Ammon's horn (tissue), 1 donor: Measurements from ENCODE around the gene OR11H12.
"Not testable (repeated sequence)": the region's sequence is repeated elsewhere in the genome, so short reads cannot be mapped to it uniquely, and the experiment has no call there.

Source experiments
- DNase-seq: peaks from one replicate; pipeline ENCODE4 v3.0.0-alpha.2; 2016; ENCODE audit warnings: low spot score

OR11H12 gene, protein sequence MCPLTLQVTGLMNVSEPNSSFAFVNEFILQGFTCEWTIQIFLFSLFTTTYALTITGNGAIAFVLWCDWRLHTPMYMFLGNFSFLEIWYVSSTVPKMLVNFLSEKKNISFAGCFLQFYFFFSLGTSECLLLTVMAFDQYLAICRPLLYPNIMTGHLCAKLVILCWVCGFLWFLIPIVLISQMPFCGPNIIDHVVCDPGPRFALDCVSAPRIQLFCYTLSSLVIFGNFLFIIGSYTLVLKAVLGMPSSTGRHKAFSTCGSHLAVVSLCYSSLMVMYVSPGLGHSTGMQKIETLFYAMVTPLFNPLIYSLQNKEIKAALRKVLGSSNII

DNA sequence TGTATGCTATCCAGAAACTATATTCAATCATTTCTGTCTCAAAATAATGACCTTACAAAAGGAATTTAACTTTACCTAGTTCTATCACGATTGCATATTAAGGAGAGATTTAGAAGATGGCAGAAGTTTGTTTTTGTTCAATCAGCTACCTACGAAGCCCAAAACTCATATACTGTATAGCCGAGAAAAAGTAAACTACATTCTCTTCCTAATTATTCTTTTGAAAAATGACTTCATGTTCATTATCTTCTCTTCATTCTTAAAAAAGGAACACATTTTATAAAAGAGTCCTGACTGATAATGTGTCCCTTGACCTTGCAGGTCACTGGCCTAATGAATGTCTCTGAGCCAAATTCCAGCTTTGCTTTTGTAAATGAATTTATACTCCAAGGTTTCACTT, at the start of gene OR11H12:
Gene OR11H12 (plus strand): TSS at position 301 of the 400 bp plus-strand sequence. CDS start 0 bp downstream, at position 301.
- not testable (repeated sequence) for DNase-seq

DNA sequence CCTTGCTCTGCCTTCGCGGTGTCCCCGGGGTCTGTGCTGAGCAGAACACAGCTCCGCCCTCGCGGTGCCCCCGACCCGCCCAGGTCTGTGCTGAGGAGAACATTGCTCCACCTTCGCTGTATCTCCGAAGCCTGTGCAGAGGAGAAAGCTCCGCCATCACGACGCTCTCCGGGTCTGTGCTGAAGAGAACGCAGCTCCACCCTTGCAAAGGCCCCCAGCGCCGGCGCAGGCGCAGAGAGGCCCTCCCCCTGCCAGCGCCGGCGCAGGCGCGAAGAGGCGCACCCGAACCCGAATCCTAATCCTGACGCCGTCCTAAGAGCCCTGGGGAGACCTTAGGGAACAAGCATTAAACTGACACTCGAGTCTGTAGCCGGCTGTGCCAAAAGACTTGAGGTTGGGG, 18.0 kb upstream of the OR11H12 start:
- not testable (repeated sequence) for DNase-seq

DNA sequence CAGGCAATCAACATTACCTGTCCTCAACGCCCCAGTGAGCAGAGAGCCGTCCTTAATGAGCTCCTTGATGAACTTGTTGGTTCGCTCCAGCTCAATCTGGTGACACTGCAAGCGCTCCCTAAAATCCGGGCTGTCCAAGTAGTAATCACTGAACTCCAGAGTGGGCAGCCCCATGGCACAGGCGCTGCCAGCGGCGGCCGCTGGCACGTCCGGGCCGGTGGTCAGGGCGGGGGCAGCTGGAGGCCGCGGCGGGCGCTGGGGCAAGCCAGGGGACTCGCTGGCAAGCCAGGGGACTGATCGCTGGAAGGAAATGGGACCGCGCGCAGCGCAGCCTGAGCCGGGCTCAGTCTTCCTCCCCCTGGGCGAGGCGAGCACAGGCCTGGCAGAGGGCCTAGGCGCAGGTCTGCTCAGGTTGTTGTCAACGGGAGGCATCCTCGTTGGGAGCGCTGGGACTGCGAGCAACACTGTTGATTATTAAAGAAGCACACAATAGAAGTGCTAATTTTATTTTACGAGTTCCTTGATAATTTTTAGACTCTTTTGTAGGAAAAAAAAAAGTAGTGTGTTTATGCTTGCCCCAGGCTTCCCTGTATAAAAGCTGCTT, 25.8 kb downstream of the OR11H12 start:
- not testable (repeated sequence) for DNase-seq

DNA sequence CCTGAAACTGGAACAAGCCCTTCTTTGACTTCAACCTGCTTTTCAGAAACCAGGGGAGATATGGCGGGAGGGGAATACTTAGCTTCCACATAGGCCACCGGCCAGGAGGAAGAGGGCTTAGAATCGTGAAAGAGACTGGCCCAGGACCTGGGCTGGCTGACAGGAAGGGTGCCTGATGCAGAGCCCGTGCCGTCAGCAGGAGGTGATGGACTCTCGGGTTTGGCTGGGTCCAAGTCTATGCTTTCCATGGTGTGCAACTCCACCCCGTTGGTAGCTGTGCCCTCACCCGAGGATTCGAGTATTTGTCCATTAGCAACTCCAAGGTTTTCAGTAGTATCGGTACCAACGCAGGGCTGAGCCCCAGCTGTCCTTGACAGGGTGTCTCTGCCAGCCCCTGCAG, 35.1 kb downstream of the OR11H12 start:
- DNase-seq, result not testable (repeated sequence)

DNA sequence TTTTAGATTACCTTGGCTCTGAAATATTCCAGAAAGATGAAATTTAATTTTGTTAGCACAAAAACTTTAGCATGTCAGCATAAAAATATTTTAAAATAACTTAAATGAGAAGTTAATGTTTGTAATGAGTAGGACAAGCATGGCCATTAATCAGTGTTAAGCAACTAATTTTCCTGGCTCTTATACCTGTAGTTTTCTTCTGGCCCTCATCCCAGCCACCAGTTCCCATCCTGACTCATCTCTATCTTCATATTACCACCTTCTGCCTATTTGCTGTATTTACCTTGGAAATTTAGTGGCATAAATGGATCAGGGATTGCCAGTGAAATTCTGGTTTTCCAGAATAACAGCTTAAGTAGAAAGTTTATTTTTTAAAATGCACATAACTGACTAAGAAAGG, 37.1 kb downstream of the OR11H12 start:
- not testable (repeated sequence) for DNase-seq

DNA sequence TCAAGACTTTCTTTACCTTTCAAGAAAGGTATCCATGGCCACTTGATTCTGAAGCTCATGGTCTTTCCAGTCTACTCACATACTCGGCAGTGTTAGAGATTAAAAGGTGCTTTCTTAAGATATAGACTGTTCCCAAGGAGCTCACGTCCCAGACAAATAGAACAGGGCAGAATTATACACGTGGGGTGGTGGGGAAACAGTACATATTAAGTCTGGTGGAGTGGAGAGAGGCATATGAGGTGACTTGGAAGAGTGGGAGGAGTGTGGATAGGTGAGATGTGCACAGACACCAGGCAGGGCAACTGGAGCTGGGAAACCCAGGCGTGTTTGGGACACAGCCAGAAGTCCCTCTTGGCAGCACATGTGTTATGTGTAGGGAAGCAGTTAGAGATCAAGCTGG, 37.9 kb downstream of the OR11H12 start:
- not testable (repeated sequence) for DNase-seq

DNA sequence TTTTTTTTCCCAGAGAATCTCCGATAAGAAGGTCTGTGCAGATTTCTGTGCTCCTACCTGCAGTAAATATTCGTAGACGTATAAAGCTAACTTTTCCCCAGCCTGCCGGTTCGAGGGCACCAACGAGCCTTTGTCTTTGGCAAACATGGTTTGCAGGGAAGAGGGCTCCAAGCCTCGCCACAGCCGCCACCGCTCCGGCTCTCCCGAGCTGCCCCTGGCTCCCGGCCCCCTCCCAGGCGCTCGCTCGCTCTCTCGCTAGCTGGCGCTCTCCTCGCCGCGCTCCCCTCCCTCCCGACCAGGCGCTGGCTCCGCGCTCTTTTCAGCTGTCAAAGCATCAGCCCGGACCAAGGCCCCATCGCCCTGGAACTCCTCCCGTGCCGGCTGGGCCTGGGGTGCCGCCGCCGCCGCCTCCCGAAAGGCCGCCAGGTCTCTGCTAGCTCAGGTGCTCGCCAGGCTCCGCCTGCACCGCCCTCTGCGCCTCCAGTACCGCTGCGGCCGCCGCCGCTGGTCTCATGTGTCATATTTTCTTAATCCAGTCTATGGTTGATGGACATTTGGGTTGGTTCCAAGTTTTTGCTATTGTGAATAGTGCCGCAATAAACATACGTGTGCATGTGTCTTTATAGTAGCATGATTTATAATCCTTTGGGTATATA, 45.3 kb downstream of the OR11H12 start:
- DNase-seq, result not testable (repeated sequence)
